Glutamatergic neuron (in vitro differentiated cells): ENCODE data around the gene EEPD1. TPM values are rescaled to one million over a fixed set of nuclear protein-coding genes. Genes with fewer than 3 reads are reported as not detected.
"Not testable (repeated sequence)": the region's sequence is repeated elsewhere in the genome, so short reads cannot be mapped to it uniquely, and the experiment has no call there.

ENCODE experiments used
- DNase-seq: peaks from one replicate; pipeline ENCODE4 v3.0.0; 2022
- H3K27ac Mint-ChIP-seq: one replicate; pipeline ENCODE4 v1.8.0; 2020; ENCODE audit warnings: mild to moderate bottlenecking, mixed read lengths, inconsistent platforms; ENCODE audit not compliant: unreplicated experiment
- H3K27me3 Mint-ChIP-seq: one replicate; pipeline ENCODE4 v1.8.0; 2020; ENCODE audit warnings: mild to moderate bottlenecking, moderate library complexity, mixed read lengths, inconsistent platforms; ENCODE audit not compliant: unreplicated experiment
- H3K36me3 Mint-ChIP-seq: one replicate; pipeline ENCODE4 v1.8.0; 2020; ENCODE audit warnings: mild to moderate bottlenecking, mixed read lengths, inconsistent platforms; ENCODE audit not compliant: unreplicated experiment
- H3K4me1 Mint-ChIP-seq: one replicate; pipeline ENCODE4 v1.8.0; 2020; ENCODE audit warnings: mild to moderate bottlenecking, low read depth, mixed read lengths, inconsistent platforms; ENCODE audit not compliant: unreplicated experiment
- H3K4me3 Mint-ChIP-seq: one replicate; pipeline ENCODE4 v1.8.0; 2020; ENCODE audit warnings: mild to moderate bottlenecking, mixed read lengths, inconsistent platforms; ENCODE audit not compliant: unreplicated experiment
- H3K9me3 Mint-ChIP-seq: one replicate; pipeline ENCODE4 v1.8.0; 2020; ENCODE audit warnings: mild to moderate bottlenecking, moderate library complexity, mixed read lengths, inconsistent platforms; ENCODE audit not compliant: unreplicated experiment
- CTCF ChIP-seq: fragments of 200-600 bp; sonication (generic); IDR thresholded peaks from one replicate; pipeline ENCODE4 v1.5.0; 2021; ENCODE audit not compliant: partially characterized antibody, unreplicated experiment
- total RNA-seq: library from RNA; stranded (reverse); fragmentation: NEBNext Ultra II Directional; extraction: Animal tissue kit (Norgen Biotek cat#: 25700); gene quantifications from one replicate; pipeline ENCODE4 v1.2.1, GENCODE V29; 2021; ENCODE audit not compliant: unreplicated experiment

EEPD1 gene
- total RNA-seq, 1 donor from 2014 or later: 63.9 TPM

GRCh38 chr7:36145686-36146085 lies 7.4 kb upstream of the EEPD1 start:
- no peak for DNase-seq
- Mint-ChIP-seq H3K36me3 (peaks cover 6% of the 10 kb centered on the region), H3K27ac (no peak overlapping the region), H3K4me1 (no peaks in the 10 kb centered on the region), H3K4me3 (no peak overlapping the region), H3K9me3 (no peaks in the 10 kb centered on the region), H3K27me3 (no peaks in the 10 kb centered on the region)
- no peak for TF ChIP-seq CTCF

- Mint-ChIP-seq H3K9me3 (peaks cover 3% of the 10 kb centered on the region), H3K27me3 (peaks cover 2% of the 10 kb centered on the region), H3K4me3 (no peak overlapping the region)
These were observed 5.7 kb upstream of the EEPD1 start for GRCh38 chr7:36147361-36147760.

GRCh38 chr7:36148422-36149065 lies 4.5 kb upstream of the EEPD1 start:
- Mint-ChIP-seq H3K9me3 (peaks cover 3% of the 10 kb centered on the region), H3K4me3 (no peak overlapping the region)

More at GRCh38 chr7:36147361-36147760, 5.7 kb upstream of the EEPD1 start:
- peaks cover 6% of the 10 kb centered on the region for H3K36me3 Mint-ChIP-seq
- TF ChIP-seq CTCF: no peak
- no peak overlapping the region for H3K27ac Mint-ChIP-seq
- DNase-seq: no peak
- peaks cover 3% of the 10 kb centered on the region for H3K4me1 Mint-ChIP-seq

GRCh38 chr7:36149240-36149639 lies 3.8 kb upstream of the EEPD1 start:
- H3K27ac Mint-ChIP-seq, H3K36me3 Mint-ChIP-seq, H3K4me1 Mint-ChIP-seq, DNase-seq, H3K4me3 Mint-ChIP-seq, H3K27me3 Mint-ChIP-seq, H3K9me3 Mint-ChIP-seq: not testable (repeated sequence)

More at GRCh38 chr7:36148422-36149065, 4.5 kb upstream of the EEPD1 start:
- H3K4me1 Mint-ChIP-seq: peaks cover 4% of the 10 kb centered on the region
- H3K36me3 Mint-ChIP-seq: peaks cover 6% of the 10 kb centered on the region
- H3K27ac Mint-ChIP-seq: no peak overlapping the region
- peaks cover 3% of the 10 kb centered on the region for H3K27me3 Mint-ChIP-seq
- no peak for TF ChIP-seq CTCF
- DNase-seq: no peak

GRCh38 chr7:36149694-36150452 lies 3.2 kb upstream of the EEPD1 start:
- Mint-ChIP-seq H3K27ac (no peak overlapping the region), H3K36me3 (peaks cover 6% of the 10 kb centered on the region), H3K9me3 (peaks cover 10% of the 10 kb centered on the region), H3K4me3 (no peak overlapping the region), H3K27me3 (peaks cover 3% of the 10 kb centered on the region), H3K4me1 (peaks cover 6% of the 10 kb centered on the region)
- DNase-seq: no peak
- TF ChIP-seq CTCF: no peak
